DMS53 treated with DMSO at 0.1 percent for 48 hours (cell line): ENCODE measurements around the gene HM13.
A peak's percentile ranks its signal among the peaks of the same experiment; 100 is the strongest.
"Not testable (repeated sequence)": the region's sequence is repeated elsewhere in the genome, so short reads cannot be mapped to it uniquely, and the experiment has no call there.

Source experiments
- DNase-seq: peaks from one replicate; lab custom pipeline; 2025; ENCODE audit not compliant: unreplicated experiment; lab: John Stamatoyannopoulos, UW

HM13 gene

GRCh38 chr20:31581391-31581790 is 67.1 kb downstream of the HM13 start:
- no peak for DNase-seq

GRCh38 chr20:31587545-31588389 is 73.5 kb downstream of the HM13 start:
- no peak for DNase-seq

- no peak for DNase-seq
Observed at GRCh38 chr20:31590717-31591225, 76.5 kb downstream of the HM13 start.

- DNase-seq: peak; percentile 86
Observed at GRCh38 chr20:31593221-31594001, 79.2 kb downstream of the HM13 start.

- DNase-seq: no peak
Observed at GRCh38 chr20:31594002-31594557, 79.8 kb downstream of the HM13 start.

- DNase-seq: no peak
Observed at GRCh38 chr20:31594558-31595379, 80.5 kb downstream of the HM13 start.

GRCh38 chr20:31595380-31595653 is 81.1 kb downstream of the HM13 start:
- DNase-seq: no peak

- no peak for DNase-seq
Observed at GRCh38 chr20:31595654-31596411, 81.6 kb downstream of the HM13 start.

- not testable (repeated sequence) for DNase-seq
Observed at GRCh38 chr20:31596412-31596715, 82.1 kb downstream of the HM13 start.

- peak; percentile 6 for DNase-seq
Observed at GRCh38 chr20:31596831-31597480, 82.7 kb downstream of the HM13 start.

- no peak for DNase-seq
Observed at GRCh38 chr20:31597481-31597855, 83.2 kb downstream of the HM13 start.

- DNase-seq: no peak
Observed at GRCh38 chr20:31602431-31602778, 88.2 kb downstream of the HM13 start.

GRCh38 chr20:31602779-31603441 is 88.7 kb downstream of the HM13 start:
- no peak for DNase-seq

- DNase-seq: peak; percentile 94
Observed at GRCh38 chr20:31603822-31604566, 89.8 kb downstream of the HM13 start.

- DNase-seq: no peak
Observed at GRCh38 chr20:31604567-31605030, 90.4 kb downstream of the HM13 start.

- DNase-seq: peak; percentile 93
Observed at GRCh38 chr20:31605031-31605901, 91.0 kb downstream of the HM13 start, which contains the start of gene ID1. ID1 (plus strand) TSS chr20:31605289; CDS start chr20:31605388, 99 bp downstream.

- DNase-seq: no peak
Observed at GRCh38 chr20:31605902-31606803, 91.9 kb downstream of the HM13 start.
